ENCODE measurements around the gene PAEP. TPM values are rescaled to one million over a fixed set of nuclear protein-coding genes. Genes with fewer than 3 reads are reported as not detected.

The PAEP gene
- total and polyA plus RNA-seq, 8 donors = not detected

DNA sequence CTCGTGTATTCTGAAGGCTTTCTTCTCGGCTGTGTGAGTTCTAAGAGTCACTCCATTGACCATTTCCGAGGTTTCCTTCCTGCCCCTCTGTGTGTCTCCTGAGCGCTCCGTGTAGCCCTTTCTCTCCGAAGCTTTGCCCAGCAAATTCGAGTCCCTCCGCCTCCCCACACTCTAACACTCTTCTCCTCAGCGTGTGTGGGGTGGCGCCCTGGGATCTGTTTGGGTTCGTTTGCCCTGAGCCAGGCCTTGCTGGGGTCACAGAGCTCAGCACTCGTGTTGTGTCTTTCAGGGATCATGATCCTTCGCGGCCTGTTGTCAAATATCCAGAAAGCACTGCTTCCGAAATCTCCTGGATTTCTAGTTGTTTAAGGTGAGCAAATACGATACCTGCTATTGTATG lies 5.6 kb upstream of the PAEP start:
- DNase-seq = no peak
- Histone ChIP-seq H3K27me3 (peaks cover 0 to 14% (median 0%) of the 10 kb centered on the region in 3 donors), H3K4me1 (no peaks in the 10 kb centered on the region), H3K9me3 (no peaks in the 10 kb centered on the region), H3K27ac (no peak overlapping the region), H3K36me3 (no peaks in the 10 kb centered on the region), H3K4me3 (no peak overlapping the region)
- no peak for TF ChIP-seq POLR2AphosphoS5 (IDR thresholded peaks at IDR 0.05)
- TF ChIP-seq, protein P1, sequence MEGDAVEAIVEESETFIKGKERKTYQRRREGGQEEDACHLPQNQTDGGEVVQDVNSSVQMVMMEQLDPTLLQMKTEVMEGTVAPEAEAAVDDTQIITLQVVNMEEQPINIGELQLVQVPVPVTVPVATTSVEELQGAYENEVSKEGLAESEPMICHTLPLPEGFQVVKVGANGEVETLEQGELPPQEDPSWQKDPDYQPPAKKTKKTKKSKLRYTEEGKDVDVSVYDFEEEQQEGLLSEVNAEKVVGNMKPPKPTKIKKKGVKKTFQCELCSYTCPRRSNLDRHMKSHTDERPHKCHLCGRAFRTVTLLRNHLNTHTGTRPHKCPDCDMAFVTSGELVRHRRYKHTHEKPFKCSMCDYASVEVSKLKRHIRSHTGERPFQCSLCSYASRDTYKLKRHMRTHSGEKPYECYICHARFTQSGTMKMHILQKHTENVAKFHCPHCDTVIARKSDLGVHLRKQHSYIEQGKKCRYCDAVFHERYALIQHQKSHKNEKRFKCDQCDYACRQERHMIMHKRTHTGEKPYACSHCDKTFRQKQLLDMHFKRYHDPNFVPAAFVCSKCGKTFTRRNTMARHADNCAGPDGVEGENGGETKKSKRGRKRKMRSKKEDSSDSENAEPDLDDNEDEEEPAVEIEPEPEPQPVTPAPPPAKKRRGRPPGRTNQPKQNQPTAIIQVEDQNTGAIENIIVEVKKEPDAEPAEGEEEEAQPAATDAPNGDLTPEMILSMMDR (IDR thresholded peaks at IDR 0.05) = no peak
- no peak for TF ChIP-seq EP300 (IDR thresholded peaks at IDR 0.05)
- TF ChIP-seq POLR2A (IDR thresholded peaks at IDR 0.05) = no peak
- intact Hi-C loops (cut with DNase I; ENCODE audit: low total_unique reads) = no loop called here
- WGBS, 5 donors = 68 to 74% (median 71%) methylated on average over 16 of the region's 16 CpGs

DNA sequence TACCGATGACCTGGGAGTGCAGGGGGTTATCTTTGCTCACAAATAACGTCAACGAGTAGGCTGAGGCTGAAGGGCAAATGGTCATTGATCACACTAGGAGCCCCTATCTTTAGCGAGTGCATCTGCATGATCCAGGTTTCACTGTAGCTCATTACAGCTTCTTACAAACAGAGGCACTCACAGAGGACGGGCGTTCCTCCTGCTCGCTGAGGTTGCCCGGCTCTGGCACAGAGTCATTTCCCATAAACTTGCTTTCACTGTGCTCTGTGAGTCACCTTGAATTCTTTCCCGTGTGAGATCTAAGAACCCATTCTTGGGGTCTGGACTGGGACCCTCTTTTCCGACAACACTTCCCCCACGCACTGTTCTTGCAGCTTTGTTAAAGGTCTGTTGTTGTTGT lies 1.9 kb upstream of the PAEP start:
- Histone ChIP-seq H3K9me3 (peaks cover 0 to 13% (median 6%) of the 10 kb centered on the region in 4 donors), H3K4me1 (no peaks in the 10 kb centered on the region), H3K36me3 (no peaks in the 10 kb centered on the region), H3K27me3 (peaks cover 0 to 45% (median 10%) of the 10 kb centered on the region in 3 donors), H3K4me3 (no peak overlapping the region), H3K27ac (no peak overlapping the region)
- TF ChIP-seq POLR2A (IDR thresholded peaks at IDR 0.05) (no peak), EP300 (IDR thresholded peaks at IDR 0.05) (no peak), POLR2AphosphoS5 (IDR thresholded peaks at IDR 0.05) (no peak)
- TF ChIP-seq, protein P1 (IDR thresholded peaks at IDR 0.05) = no peak
- intact Hi-C loops (cut with DNase I; ENCODE audit: low total_unique reads) = no loop called here
- 40 to 48% (median 45%) methylated on average over 11 of the region's 11 CpGs for WGBS, 5 donors
- DNase-seq = no peak

DNA sequence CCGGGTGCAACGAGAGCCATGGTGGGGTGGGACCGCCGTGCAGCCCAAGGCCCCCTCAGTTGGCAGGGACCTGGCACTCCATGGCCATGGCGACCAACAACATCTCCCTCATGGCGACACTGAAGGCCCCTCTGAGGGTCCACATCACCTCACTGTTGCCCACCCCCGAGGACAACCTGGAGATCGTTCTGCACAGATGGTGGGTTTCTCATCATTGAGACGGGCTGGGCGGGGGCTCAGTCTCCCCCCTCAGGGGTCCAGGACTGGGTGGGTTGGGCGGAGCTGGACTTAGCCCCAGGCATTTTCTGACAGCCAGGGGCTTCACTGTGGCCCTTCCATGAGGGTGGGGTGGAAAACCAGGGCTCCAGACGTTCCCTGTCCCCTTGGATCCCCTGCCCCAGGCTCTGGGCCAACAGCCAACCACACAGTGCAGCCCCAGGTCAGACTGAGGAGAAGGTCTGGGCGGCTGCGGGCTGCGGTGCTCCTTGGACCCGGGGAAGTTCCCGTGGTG lies 734 bp downstream of the PAEP start:
- no peak overlapping the region for H3K4me3 ChIP-seq
- no peaks in the 10 kb centered on the region for H3K36me3 ChIP-seq
- no peaks in the 10 kb centered on the region for H3K4me1 ChIP-seq
- peaks cover 0 to 69% (median 19%) of the 10 kb centered on the region in 3 donors for H3K27me3 ChIP-seq
- H3K27ac ChIP-seq = no peak overlapping the region
- intact Hi-C loops (cut with DNase I; ENCODE audit: low total_unique reads) = no loop called here
- H3K9me3 ChIP-seq = peaks cover 0 to 13% (median 6%) of the 10 kb centered on the region in 4 donors
- no peak for TF ChIP-seq POLR2AphosphoS5 (IDR thresholded peaks at IDR 0.05)
- TF ChIP-seq EP300 (IDR thresholded peaks at IDR 0.05) = no peak
- no peak for TF ChIP-seq POLR2A (IDR thresholded peaks at IDR 0.05)
- TF ChIP-seq, protein P1 (IDR thresholded peaks at IDR 0.05) = no peak
- peak in 1 of 2 donors; percentile 16 for DNase-seq
- WGBS, 5 donors = 78 to 91% (median 85%) methylated on average over 6 to 17 of the region's 17 CpGs

DNA sequence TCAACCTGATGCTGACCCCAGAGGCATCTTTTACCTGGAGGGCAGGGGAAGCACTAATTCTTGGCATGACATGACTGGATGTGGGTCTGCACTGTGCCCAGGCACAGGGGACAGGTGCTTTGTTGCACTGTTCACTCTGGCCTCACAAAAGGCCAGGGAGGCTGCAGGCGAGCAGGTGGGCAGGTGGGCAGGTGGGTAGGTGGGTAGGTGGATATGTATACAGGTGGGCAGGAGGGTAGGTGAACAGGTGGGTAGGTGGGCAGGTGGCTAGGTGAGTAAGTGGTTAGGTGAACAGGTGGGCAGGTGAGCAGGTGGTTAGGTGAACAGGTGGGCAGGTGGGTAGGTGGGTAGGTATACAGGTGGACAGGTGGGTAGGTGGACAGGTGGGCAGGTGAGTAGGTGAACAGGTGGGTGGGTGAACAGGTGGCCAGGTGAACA lies 1.5 kb downstream of the PAEP start:
- no peak for DNase-seq
- Histone ChIP-seq H3K36me3 (no peaks in the 10 kb centered on the region), H3K27me3 (peaks cover 0 to 73% (median 19%) of the 10 kb centered on the region in 3 donors), H3K4me1 (no peaks in the 10 kb centered on the region), H3K27ac (no peak overlapping the region), H3K4me3 (no peak overlapping the region), H3K9me3 (peaks cover 0 to 13% (median 6%) of the 10 kb centered on the region in 4 donors)
- TF ChIP-seq, protein P1 (IDR thresholded peaks at IDR 0.05) = no peak
- TF ChIP-seq POLR2A (IDR thresholded peaks at IDR 0.05) (no peak), POLR2AphosphoS5 (IDR thresholded peaks at IDR 0.05) (no peak), EP300 (IDR thresholded peaks at IDR 0.05) (no peak)
- 65 to 76% (median 71%) methylated on average over 1 of the region's 1 CpG for WGBS, 5 donors
- intact Hi-C loops (cut with DNase I; ENCODE audit: low total_unique reads) = no loop called here
